H1 (cell line): ENCODE data around the gene NEDD4. TPM values are rescaled to one million over a fixed set of nuclear protein-coding genes. Genes with fewer than 3 reads are reported as not detected.

Experiments
- CTCF ChIA-PET: fragments of 300-600 bp; sonication (Branson Sonifier 250); formaldehyde crosslinking; loops from one replicate; lab custom pipeline; 2021; ENCODE audit not compliant: partially characterized antibody; lab: Charles Lee
- POLR2A ChIA-PET: fragments of 300-600 bp; sonication (Branson Sonifier 250); formaldehyde crosslinking; loops from one replicate; lab custom pipeline; 2021; ENCODE audit warnings: inconsistent platforms; ENCODE audit not compliant: partially characterized antibody; lab: Charles Lee
- DNase-seq, 2 experiments: peaks; one replicate each; pipeline versions ENCODE4 v3.0.0 to v3.0.0-alpha.2; 2010 to 2022; ENCODE audit warnings: low spot score in 2 of 2, low read depth in 1 of 2, mixed read lengths in 1 of 2
- FAIRE-seq: peaks from 2 replicates; lab custom pipeline; 2011; peaks lifted over from hg19 to GRCh38; lab: Jason Lieb, UNC
- H2AFZ ChIP-seq: 2 replicates; pipeline ENCODE4 v1.8.1; 2012; ENCODE audit warnings: low read length, inconsistent platforms
- H2AK5ac ChIP-seq: 2 replicates; pipeline ENCODE4 v1.6.1; 2013; ENCODE audit warnings: low read depth, low read length
- H2BK120ac ChIP-seq: replicated peaks from 2 replicates; pipeline ENCODE3; 2013; ENCODE audit warnings: low read depth, low read length, inconsistent platforms
- H2BK12ac ChIP-seq: 2 replicates; pipeline ENCODE4 v1.6.1; 2013; ENCODE audit warnings: low read depth, low read length
- H2BK15ac ChIP-seq: 2 replicates; pipeline ENCODE4 v1.6.1; 2013; ENCODE audit warnings: low read length
- H2BK20ac ChIP-seq: 2 replicates; pipeline ENCODE4 v1.6.1; 2013; ENCODE audit warnings: low read length
- H2BK5ac ChIP-seq: 2 replicates; pipeline ENCODE4 v1.6.1; 2013; ENCODE audit warnings: low read depth, low read length
- H3K14ac ChIP-seq: 2 replicates; pipeline ENCODE4 v1.6.1; 2013; ENCODE audit warnings: inconsistent platforms; ENCODE audit not compliant: insufficient read length
- H3K18ac ChIP-seq: 2 replicates; pipeline ENCODE4 v1.6.1; 2013; ENCODE audit warnings: low read length; ENCODE audit errors: extremely low read depth
- H3K23ac ChIP-seq: 2 replicates; pipeline ENCODE4 v1.6.1; 2013; ENCODE audit warnings: inconsistent platforms; ENCODE audit not compliant: insufficient read length
- H3K23me2 ChIP-seq: 2 replicates; pipeline ENCODE4 v1.6.1; 2013; ENCODE audit warnings: low read depth, low read length
- H3K27ac ChIP-seq: 2 replicates; pipeline ENCODE4 v1.6.1; 2011; ENCODE audit warnings: low read depth, low read length, inconsistent platforms
- H3K27me3 ChIP-seq, 4 experiments: replicated peaks in 1 of 4; 1 replicate in 1 of 4; 2 replicates in 3 of 4; pipeline versions ENCODE4 v1.6.1 to v1.8.1; 2011 to 2013; ENCODE audit warnings: low read length in 3 of 4, mild to moderate bottlenecking in 3 of 4, inconsistent platforms in 2 of 4, mixed read lengths in 2 of 4, moderate library complexity in 1 of 4; ENCODE audit not compliant: control insufficient read depth in 3 of 4, insufficient read depth in 3 of 4; ENCODE audit errors: extremely low read depth in 1 of 4
- H3K36me3 ChIP-seq, 4 experiments: 2 replicates each; pipeline versions ENCODE4 v1.6.1 to v1.8.1; 2011 to 2013; ENCODE audit warnings: mild to moderate bottlenecking in 4 of 4, low read length in 3 of 4, moderate library complexity in 2 of 4, control low read depth in 1 of 4, inconsistent platforms in 1 of 4; ENCODE audit not compliant: insufficient read depth in 4 of 4, control insufficient read depth in 2 of 4
- H3K4ac ChIP-seq: replicated peaks from 2 replicates; pipeline ENCODE3; 2013; ENCODE audit warnings: low read length, low read depth, mixed read lengths, inconsistent platforms; ENCODE audit not compliant: insufficient read length
- H3K4me1 ChIP-seq, 4 experiments: replicated peaks in 1 of 4; 1 replicate in 1 of 4; 2 replicates in 3 of 4; pipeline versions ENCODE4 v1.6.1 to v1.8.1; 2011 to 2013; ENCODE audit warnings: low read length in 3 of 4, inconsistent platforms in 2 of 4, mixed read lengths in 1 of 4; ENCODE audit not compliant: insufficient read depth in 4 of 4, control insufficient read depth in 3 of 4
- H3K4me2 ChIP-seq, 2 experiments: 2 replicates each; pipeline versions ENCODE4 v1.6.1 to v1.8.1; 2011 to 2013; ENCODE audit warnings: low read depth in 2 of 2, low read length in 2 of 2, control low read depth in 1 of 2, inconsistent platforms in 1 of 2, mild to moderate bottlenecking in 1 of 2; ENCODE audit not compliant: insufficient read depth in 1 of 2
- H3K4me3 ChIP-seq, 4 experiments: fragments of 200-600, 300-600 bp in 1 of 4; sonication (generic), shearing (Covaris generic), sonication (Bioruptor Twin) in 1 of 4; 2 replicates each; pipeline versions ENCODE4 v1.5.1 to v1.8.1; 2011 to 2016; ENCODE audit warnings: low read length in 4 of 4, low read depth in 3 of 4, control low read depth in 2 of 4, inconsistent platforms in 2 of 4, mild to moderate bottlenecking in 2 of 4, mixed read lengths in 1 of 4, moderate library complexity in 1 of 4; ENCODE audit not compliant: insufficient read depth in 2 of 4; ENCODE audit errors: extremely low read depth in 1 of 4
- H3K56ac ChIP-seq: replicated peaks from 2 replicates; pipeline ENCODE3; 2013; ENCODE audit warnings: low read depth, mild to moderate bottlenecking, mixed read lengths, low read length, inconsistent platforms; ENCODE audit not compliant: insufficient read length
- H3K79me1 ChIP-seq: 2 replicates; pipeline ENCODE4 v1.6.1; 2013; ENCODE audit warnings: low read depth, low read length, control low read depth
- H3K79me2 ChIP-seq, 2 experiments: 2 replicates each; pipeline versions ENCODE4 v1.6.1 to v1.8.1; 2012 to 2013; ENCODE audit warnings: low read length in 2 of 2, mild to moderate bottlenecking in 2 of 2, inconsistent platforms in 1 of 2; ENCODE audit not compliant: insufficient read depth in 2 of 2, control insufficient read depth in 1 of 2
- H3K9ac ChIP-seq, 4 experiments: replicated peaks in 1 of 4; 1 replicate in 1 of 4; 2 replicates in 3 of 4; pipeline versions ENCODE4 v1.6.1 to v1.8.1; 2011 to 2013; ENCODE audit warnings: low read depth in 3 of 4, low read length in 3 of 4, control low read depth in 2 of 4, mild to moderate bottlenecking in 2 of 4, moderate library complexity in 2 of 4, inconsistent platforms in 1 of 4; ENCODE audit errors: extremely low read depth in 1 of 4
- H3K9me3 ChIP-seq, 2 experiments: 2 replicates each; pipeline versions ENCODE4 v1.6.1 to v1.8.1; 2012 to 2013; ENCODE audit warnings: mild to moderate bottlenecking in 2 of 2, moderate library complexity in 2 of 2, control low read depth in 1 of 2, inconsistent platforms in 1 of 2, low read depth in 1 of 2, low read length in 1 of 2, mixed read lengths in 1 of 2; ENCODE audit not compliant: insufficient read depth in 2 of 2
- H4K20me1 ChIP-seq, 2 experiments: replicated peaks in 1 of 2; 2 replicates each; pipeline versions ENCODE3 to v1.8.1; 2011 to 2013; ENCODE audit warnings: inconsistent platforms in 2 of 2, low read length in 2 of 2, mild to moderate bottlenecking in 1 of 2; ENCODE audit not compliant: insufficient read depth in 2 of 2, control insufficient read depth in 1 of 2
- H4K5ac ChIP-seq: 2 replicates; pipeline ENCODE4 v1.6.1; 2013; ENCODE audit warnings: low read length, low read depth, mixed read lengths, inconsistent platforms; ENCODE audit not compliant: insufficient read length
- H4K8ac ChIP-seq: 2 replicates; pipeline ENCODE4 v1.8.0; 2013; ENCODE audit warnings: mild to moderate bottlenecking, moderate library complexity, low read length, inconsistent platforms; ENCODE audit not compliant: insufficient read depth; ENCODE audit errors: extremely low read depth
- H4K91ac ChIP-seq: replicated peaks from 2 replicates; pipeline ENCODE3; 2013; ENCODE audit warnings: low read length, mixed read lengths, inconsistent platforms; ENCODE audit not compliant: insufficient read length
- BACH1 ChIP-seq: IDR thresholded peaks from 2 replicates; pipeline ENCODE4 v1.6.1; 2012; ENCODE audit warnings: low read length, improper control_type of control experiment
- BRCA1 ChIP-seq: IDR thresholded peaks from 2 replicates; pipeline ENCODE4 v1.6.1; 2012; ENCODE audit warnings: low read depth, low read length, improper control_type of control experiment
- CBX8 ChIP-seq: fragments of 300-800, 300-1000 bp; sonication (generic); IDR thresholded peaks from 2 replicates; pipeline ENCODE4 v1.7.1; 2016; ENCODE audit warnings: low read depth, low read length, borderline replicate concordance
- CHD2 ChIP-seq: IDR thresholded peaks from 2 replicates; pipeline ENCODE4 v1.6.1; 2012; ENCODE audit warnings: low read length, improper control_type of control experiment
- CREB1 ChIP-seq: IDR thresholded peaks from 2 replicates; pipeline ENCODE4 v1.6.1; 2012; ENCODE audit warnings: inconsistent platforms
- JUN ChIP-seq: IDR thresholded peaks from 2 replicates; pipeline ENCODE4 v1.6.1; 2011; ENCODE audit warnings: low read depth, mild to moderate bottlenecking, improper control_type of control experiment, low read length
- MAX ChIP-seq: IDR thresholded peaks from 2 replicates; pipeline ENCODE4 v1.6.1; 2012; ENCODE audit warnings: inconsistent platforms
- TAF1 ChIP-seq: IDR thresholded peaks from 2 replicates; pipeline ENCODE4 v1.6.1; 2011; ENCODE audit warnings: mild to moderate bottlenecking, low read depth, low read length
- YY1 ChIP-seq: IDR thresholded peaks from 2 replicates; pipeline ENCODE4 v1.6.1; 2011; ENCODE audit warnings: low read depth, mild to moderate bottlenecking, low read length
- WGBS, 2 experiments: shearing (Covaris generic) in 1 of 2; methylation state at CpG; one replicate each; pipeline versions ENCODE4 v1.1.6 to v1.1.7; 2013 to 2015; ENCODE audit warnings: low lambda C conversion rate in 2 of 2, mixed read lengths in 2 of 2, inconsistent platforms in 1 of 2, low coverage in 1 of 2, missing lambda C conversion rate in 1 of 2; ENCODE audit not compliant: insufficient replicate concordance in 2 of 2, insufficient coverage in 1 of 2, insufficient read length in 1 of 2; ENCODE audit errors: extremely low coverage in 1 of 2, missing lambda C conversion rate in 1 of 2; 5-methylcytosine and 5-hydroxymethylcytosine counted together
- polyA plus RNA-seq, 7 experiments: library from polyadenylated mRNA; depleted of rRNA in 3 of 7; stranded (reverse) in 5 of 7; unstranded in 2 of 7; fragments of >200 nt in 5 of 7; fragments of 200-250 nt in 2 of 7; gene quantifications; 1 replicate in 5 of 7; 2 replicates in 1 of 7; 4 replicates in 1 of 7; pipeline versions ENCODE4 v1.2.1 to v1.2.3, GENCODE V29; 2011 to 2013; ENCODE audit warnings: missing spikeins in 2 of 7, mixed read lengths in 2 of 7
- total RNA-seq: library from RNA; stranded (reverse); fragmentation: NEBNext Ultra II Directional; extraction: Animal tissue kit (Norgen Biotek cat#: 25700); gene quantifications from 2 replicates; pipeline ENCODE4 v1.2.1, GENCODE V29; 2021

Gene NEDD4
- total and polyA plus RNA-seq, 2 of the 8 experiments (the other 6 are each of a cell fraction or from before 2014, with no cell fraction given): 0.95 to 3.9 TPM

- Histone ChIP-seq H2AK5ac (no peak overlapping the region), H2BK12ac (no peak overlapping the region), H3K36me3 (no peaks in the 10 kb centered on the region), H3K18ac (no peak overlapping the region), H2AFZ (no peak overlapping the region), H3K14ac (no peak overlapping the region), H2BK5ac (no peak overlapping the region), H4K91ac (no peak overlapping the region), H2BK15ac (no peak overlapping the region), H3K79me1 (no peaks in the 10 kb centered on the region), H2BK120ac (no peak overlapping the region), H3K9me3 (no peaks in the 10 kb centered on the region), H3K27me3 (peaks cover 0 to 10% (median 2%) of the 10 kb centered on the region in 4 experiments; a peak in 2 of 7 replicates), H3K4me3 (no peak overlapping the region), H3K4ac (no peak overlapping the region), H3K27ac (no peak overlapping the region), H2BK20ac (no peak overlapping the region), H3K56ac (no peak overlapping the region), H3K23me2 (peaks cover 3% of the 10 kb centered on the region; the same call in 1 of the 2 replicates), H3K79me2 (no peaks in the 10 kb centered on the region), H4K20me1 (no peaks in the 10 kb centered on the region), H3K4me2 (no peak overlapping the region; a peak in 1 of 4 replicates), H3K4me1 (no peaks in the 10 kb centered on the region), H4K8ac (no peak overlapping the region), H3K9ac (no peak overlapping the region), H4K5ac (no peak overlapping the region), H3K23ac (no peak overlapping the region)
- FAIRE-seq (no peak), DNase-seq (no peak)
- WGBS, 2 experiments: 83% methylated on average over 1 of the region's 1 CpG; no CpG with 5 or more reads in 1 of the 2 experiments
- ChIA-PET POLR2A (no interaction called here), CTCF (interaction anchor here (1.6 kb wide), 1 partner anchor 62 kb away, joined by 7 read pairs; no protein-coding TSS in a partner anchor)
- TF ChIP-seq MAX (no peak), YY1 (no peak), TAF1 (no peak), CHD2 (no peak), CREB1 (no peak), BRCA1 (no peak), CBX8 (no peak), JUN (no peak), BACH1 (no peak)
Measured at GRCh38 chr15:55990998-55991397, 2.4 kb downstream of the NEDD4 start.
